Common myeloid progenitor, CD34-positive (primary cell): ENCODE measurements around the gene TNN.

Experiments used
- CTCF ChIA-PET: fragments of 350-600 bp; sonication (Branson Sonifier 250); formaldehyde crosslinking; loops from one replicate; lab custom pipeline; 2021; ENCODE audit warnings: antibody characterized with exemption; lab: Charles Lee
- POLR2A ChIA-PET: fragments of 350-600 bp; sonication (Branson Sonifier 250); formaldehyde crosslinking; loops from one replicate; lab custom pipeline; 2021; ENCODE audit warnings: antibody characterized with exemption; lab: Charles Lee
- DNase-seq, 3 donors: peaks; one replicate each; pipeline versions ENCODE4 v3.0.0 to v3.0.0-alpha.2; 2013
- H3K27ac ChIP-seq, 2 experiments: 1 replicate in 1 of 2; 2 replicates in 1 of 2; pipeline ENCODE4 v1.7.0; 2013; ENCODE audit warnings: inconsistent platforms in 2 of 2, low read length in 2 of 2, mild to moderate bottlenecking in 2 of 2, low read depth in 1 of 2, moderate library complexity in 1 of 2; ENCODE audit not compliant: severe bottlenecking in 2 of 2, insufficient read depth in 1 of 2, poor library complexity in 1 of 2
- H3K27me3 ChIP-seq, 5 experiments: replicated peaks in 2 of 5; 1 replicate in 3 of 5; 2 replicates in 2 of 5; pipeline versions ENCODE4 v1.6.1 to v1.7.0; 2013; ENCODE audit warnings: low read length in 4 of 5, mild to moderate bottlenecking in 2 of 5, moderate library complexity in 2 of 5, inconsistent platforms in 1 of 5; ENCODE audit not compliant: insufficient read depth in 5 of 5, control insufficient read depth in 4 of 5
- H3K36me3 ChIP-seq, 4 experiments: 1 replicate in 2 of 4; 2 replicates in 2 of 4; pipeline versions ENCODE4 v1.6.1 to v1.7.0; 2013; ENCODE audit warnings: low read length in 3 of 4, control low read depth in 1 of 4, mild to moderate bottlenecking in 1 of 4; ENCODE audit not compliant: control insufficient read depth in 4 of 4, insufficient read depth in 4 of 4
- H3K4me1 ChIP-seq, 4 experiments: 1 replicate in 3 of 4; 2 replicates in 1 of 4; pipeline versions ENCODE4 v1.6.1 to v1.7.1; 2013; ENCODE audit warnings: low read length in 3 of 4, mild to moderate bottlenecking in 3 of 4, control low read depth in 1 of 4, inconsistent platforms in 1 of 4, moderate library complexity in 1 of 4; ENCODE audit not compliant: control insufficient read depth in 4 of 4, insufficient read depth in 4 of 4; ENCODE audit errors: control extremely low read depth in 1 of 4
- H3K4me3 ChIP-seq, 7 experiments: 1 replicate in 4 of 7; 2 replicates in 3 of 7; pipeline versions ENCODE4 v1.5.1 to v1.7.0; 2013; ENCODE audit warnings: mild to moderate bottlenecking in 7 of 7, low read length in 6 of 7, moderate library complexity in 6 of 7, inconsistent platforms in 2 of 7, low read depth in 2 of 7, control low read depth in 1 of 7; ENCODE audit not compliant: insufficient read depth in 4 of 7, control insufficient read depth in 1 of 7; ENCODE audit errors: extremely low read depth in 1 of 7
- H3K9me3 ChIP-seq, 5 experiments: 1 replicate in 4 of 5; 2 replicates in 1 of 5; pipeline versions ENCODE4 v1.6.1 to v1.7.1; 2013; ENCODE audit warnings: low read length in 4 of 5, mild to moderate bottlenecking in 2 of 5, inconsistent platforms in 1 of 5, low read depth in 1 of 5, moderate library complexity in 1 of 5; ENCODE audit not compliant: control insufficient read depth in 4 of 5, insufficient read depth in 2 of 5; ENCODE audit errors: control extremely low read depth in 1 of 5
- WGBS: methylation state at CpG from one replicate; pipeline ENCODE4 v1.1.5; 2013; ENCODE audit not compliant: insufficient coverage; 5-methylcytosine and 5-hydroxymethylcytosine counted together

TNN gene

DNA sequence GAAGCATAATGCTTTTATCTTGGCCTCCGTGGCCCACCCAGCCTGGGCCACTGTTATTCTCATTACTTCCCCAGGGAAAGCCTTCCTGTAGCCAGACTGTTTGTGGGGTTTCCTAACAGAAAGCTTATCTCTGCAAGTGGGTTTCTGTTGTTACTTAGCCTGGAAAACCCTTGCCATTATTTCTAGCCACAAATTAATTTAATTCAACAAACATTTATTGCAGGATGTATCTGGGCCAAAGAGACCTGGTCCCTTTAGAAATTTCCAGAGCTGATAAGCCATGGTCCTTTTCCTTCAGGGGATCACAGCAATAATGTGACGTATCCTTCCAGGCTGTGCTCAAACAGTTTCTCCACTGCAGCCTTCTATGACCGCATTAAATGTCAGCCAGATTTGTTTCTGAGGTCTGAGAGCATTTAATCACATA, 20.9 kb downstream of the TNN start:
- H3K4me1 ChIP-seq: no peaks in the 10 kb centered on the region
- no peak overlapping the region for H3K4me3 ChIP-seq
- H3K36me3 ChIP-seq: no peaks in the 10 kb centered on the region
- H3K27ac ChIP-seq: no peak overlapping the region
- H3K27me3 ChIP-seq: no peaks in the 10 kb centered on the region
- no peak for DNase-seq
- ChIA-PET POLR2A (no interaction called here), CTCF (no interaction called here)
- no peaks in the 10 kb centered on the region for H3K9me3 ChIP-seq
- WGBS: 57% methylated on average over 2 of the region's 3 CpGs

DNA sequence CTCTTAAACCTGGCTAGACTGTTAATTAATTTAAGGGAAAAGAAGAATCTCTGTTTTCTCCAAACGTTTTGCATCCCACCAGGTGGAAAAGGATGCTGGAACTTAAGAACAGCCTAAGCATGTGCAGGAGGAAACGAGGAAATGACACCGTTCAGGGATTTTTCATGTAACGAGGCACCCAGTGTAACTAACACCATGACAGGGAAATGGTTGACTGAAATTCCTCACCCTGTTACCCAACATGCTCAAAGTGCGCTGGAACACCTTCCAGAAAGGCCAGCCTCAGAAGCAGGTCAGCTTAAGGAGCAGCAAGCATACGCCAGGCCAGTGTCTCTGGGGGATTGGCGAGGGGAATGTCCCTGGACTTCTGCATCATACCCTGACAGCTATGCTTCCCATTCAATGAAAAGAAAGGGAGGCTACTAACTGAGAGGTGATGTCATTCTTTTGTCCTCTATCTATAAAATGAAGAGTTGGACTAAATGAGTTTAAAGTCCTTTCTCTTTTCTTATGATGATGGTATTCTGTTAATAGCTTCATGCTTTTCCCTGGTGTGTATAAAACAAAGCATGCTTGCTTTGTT, 21.6 kb downstream of the TNN start:
- H3K27me3 ChIP-seq: no peaks in the 10 kb centered on the region
- H3K36me3 ChIP-seq: no peaks in the 10 kb centered on the region
- ChIA-PET POLR2A (no interaction called here), CTCF (no interaction called here)
- H3K27ac ChIP-seq: no peak overlapping the region
- no peak for DNase-seq
- H3K9me3 ChIP-seq: no peaks in the 10 kb centered on the region
- 98% methylated on average over 6 of the region's 7 CpGs for WGBS
- H3K4me3 ChIP-seq: no peak overlapping the region
- H3K4me1 ChIP-seq: no peaks in the 10 kb centered on the region

DNA sequence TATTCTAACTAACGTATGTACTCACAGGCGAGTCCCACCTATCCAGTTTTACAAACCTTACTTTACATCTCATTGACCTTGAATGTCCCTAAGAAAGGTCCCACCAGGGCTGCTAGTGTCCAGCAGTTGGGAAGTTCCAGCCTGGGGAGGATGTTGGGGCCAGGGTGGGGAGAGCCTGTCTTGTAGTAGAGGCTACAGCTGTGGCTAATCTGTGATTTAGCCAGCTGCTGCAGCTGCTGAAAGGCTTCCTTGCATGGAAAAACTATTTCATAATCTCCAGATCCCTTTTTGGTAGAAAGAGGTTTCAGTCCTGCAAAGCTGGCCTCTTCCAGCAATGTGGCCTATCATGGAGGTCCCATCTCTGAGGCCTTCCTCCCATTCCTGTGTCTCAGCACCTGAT, 23.1 kb downstream of the TNN start:
- no peak overlapping the region for H3K4me3 ChIP-seq
- POLR2A ChIA-PET: no interaction called here
- H3K9me3 ChIP-seq: no peaks in the 10 kb centered on the region
- DNase-seq: no peak
- no peaks in the 10 kb centered on the region for H3K27me3 ChIP-seq
- no peak overlapping the region for H3K27ac ChIP-seq
- WGBS: no CpG with 5 or more reads among the region's 2 CpGs
- no peaks in the 10 kb centered on the region for H3K4me1 ChIP-seq
- H3K36me3 ChIP-seq: no peaks in the 10 kb centered on the region
- CTCF ChIA-PET: interaction anchor here (1.2 to 1.5 kb wide), 3 partner anchors 14 to 65 kb away, joined by 3 to 4 read pairs (median 3); no protein-coding TSS in a partner anchor

DNA sequence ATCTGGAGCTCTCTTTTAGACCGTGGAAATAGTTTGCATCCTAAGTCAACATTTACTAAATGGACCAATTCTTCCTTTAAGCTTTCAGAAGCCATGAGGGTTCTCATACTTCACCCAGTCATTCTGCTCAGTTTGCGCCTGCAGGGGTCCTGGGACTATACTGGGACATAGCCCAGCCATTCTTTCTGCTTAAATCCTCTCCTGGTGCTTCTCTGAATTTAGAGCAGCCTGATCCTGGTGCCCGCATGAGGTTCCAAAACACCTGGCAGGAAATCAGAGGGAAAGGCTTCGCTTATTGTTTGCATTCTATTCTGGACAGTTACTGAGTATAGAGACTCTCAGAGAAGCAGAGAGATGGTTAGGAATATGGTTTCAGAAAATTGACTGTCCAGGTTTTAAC, 27.0 kb downstream of the TNN start:
- CTCF ChIA-PET: no interaction called here
- POLR2A ChIA-PET: no interaction called here
- 92% methylated on average over 4 of the region's 4 CpGs for WGBS

DNA sequence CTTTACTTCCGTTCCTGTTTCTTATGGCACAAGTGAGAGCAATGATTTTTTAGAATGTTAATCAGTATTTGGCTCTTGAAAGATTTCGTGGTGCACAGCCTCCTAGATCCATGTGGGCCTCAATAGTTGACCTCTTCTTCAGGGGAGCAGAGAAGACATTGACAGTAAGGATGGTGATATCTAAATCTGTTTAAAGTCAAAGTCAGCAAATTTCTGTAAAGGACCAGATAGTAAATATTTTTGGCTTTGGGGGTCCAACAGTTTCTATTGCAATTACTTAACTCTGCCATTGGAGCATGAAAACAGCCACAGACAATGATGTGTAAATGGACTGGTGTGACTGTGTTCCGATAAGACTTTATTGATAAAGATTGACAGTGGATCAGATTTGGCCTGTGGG, 27.4 kb downstream of the TNN start:
- H3K27ac ChIP-seq: no peak overlapping the region
- ChIA-PET CTCF (no interaction called here), POLR2A (no interaction called here)
- no peaks in the 10 kb centered on the region for H3K9me3 ChIP-seq
- no peaks in the 10 kb centered on the region for H3K36me3 ChIP-seq
- H3K27me3 ChIP-seq: no peaks in the 10 kb centered on the region
- no peak for DNase-seq
- WGBS: 100% methylated on average over 3 of the region's 3 CpGs
- H3K4me3 ChIP-seq: no peak overlapping the region
- H3K4me1 ChIP-seq: no peaks in the 10 kb centered on the region

More for the DNA sequence above, 27.0 kb downstream of the TNN start:
- no peak for DNase-seq
- H3K27me3 ChIP-seq: no peaks in the 10 kb centered on the region
- no peaks in the 10 kb centered on the region for H3K36me3 ChIP-seq
- no peak overlapping the region for H3K27ac ChIP-seq
- H3K4me1 ChIP-seq: no peaks in the 10 kb centered on the region
- H3K9me3 ChIP-seq: no peaks in the 10 kb centered on the region
- no peak overlapping the region for H3K4me3 ChIP-seq

DNA sequence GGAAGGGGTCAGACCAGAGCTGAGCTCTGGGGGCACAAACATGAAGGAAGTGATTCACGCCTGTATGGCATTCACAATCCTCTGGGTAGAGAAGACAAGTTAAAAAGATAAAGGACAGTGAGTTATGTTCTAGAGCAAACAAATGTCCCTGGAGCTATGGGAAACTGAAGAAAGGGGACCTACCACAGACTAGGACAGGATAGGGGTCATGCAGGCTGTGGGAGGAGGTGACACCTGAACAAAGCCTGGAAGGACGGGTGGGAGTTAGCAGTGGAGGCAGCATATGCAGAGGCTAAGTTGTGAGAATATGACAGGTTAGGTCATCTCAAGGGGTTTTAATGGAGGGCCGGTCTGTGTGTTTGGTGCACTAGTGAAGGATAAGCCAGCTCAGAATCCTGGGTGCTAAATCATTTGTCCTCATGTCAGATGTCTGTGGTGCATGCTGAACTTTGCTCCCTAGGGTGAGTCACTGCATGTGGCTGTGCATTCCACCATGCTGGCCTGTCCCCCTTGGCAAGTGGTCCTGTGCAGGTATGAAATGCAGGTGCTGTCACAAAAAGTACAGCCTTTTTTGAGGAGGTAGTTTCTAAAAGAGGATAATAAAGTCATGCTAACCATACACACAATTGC, 28.5 kb downstream of the TNN start:
- CTCF ChIA-PET: interaction anchor here (0.6 kb wide), 1 partner anchor 158 kb away, joined by 3 read pairs; no protein-coding TSS in a partner anchor
- Histone ChIP-seq H3K9me3 (no peaks in the 10 kb centered on the region), H3K4me3 (no peak overlapping the region), H3K27ac (no peak overlapping the region), H3K27me3 (no peaks in the 10 kb centered on the region), H3K4me1 (no peaks in the 10 kb centered on the region), H3K36me3 (no peaks in the 10 kb centered on the region)
- POLR2A ChIA-PET: no interaction called here
- DNase-seq: no peak
- WGBS: 96% methylated on average over 3 of the region's 3 CpGs

DNA sequence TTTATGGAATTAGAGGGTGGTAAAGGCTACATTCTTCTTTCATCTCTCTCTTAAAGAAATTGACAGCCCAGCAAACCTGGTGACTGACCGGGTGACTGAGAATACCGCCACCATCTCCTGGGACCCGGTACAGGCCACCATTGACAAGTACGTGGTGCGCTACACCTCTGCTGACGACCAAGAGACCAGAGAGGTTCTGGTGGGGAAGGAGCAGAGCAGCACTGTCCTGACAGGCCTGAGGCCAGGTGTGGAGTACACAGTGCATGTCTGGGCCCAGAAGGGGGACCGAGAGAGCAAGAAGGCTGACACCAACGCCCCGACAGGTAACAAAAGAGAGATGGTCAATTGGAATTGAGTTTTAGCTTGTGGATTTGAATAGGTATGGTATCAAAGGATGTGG, 29.7 kb downstream of the TNN start:
- Histone ChIP-seq H3K36me3 (no peaks in the 10 kb centered on the region), H3K4me3 (no peak overlapping the region), H3K4me1 (no peaks in the 10 kb centered on the region), H3K9me3 (no peaks in the 10 kb centered on the region), H3K27ac (no peak overlapping the region), H3K27me3 (no peaks in the 10 kb centered on the region)
- POLR2A ChIA-PET: no interaction called here
- CTCF ChIA-PET: interaction anchor here (1.5 kb wide), 1 partner anchor 49 kb away, joined by 3 read pairs; no protein-coding TSS in a partner anchor
- no peak for DNase-seq
- 95% methylated on average over 9 of the region's 9 CpGs for WGBS
